SJSA1 (cell line): ENCODE data around the gene TEX54. TPM values are rescaled to one million over a fixed set of nuclear protein-coding genes. Genes with fewer than 3 reads are reported as not detected.
A peak's percentile ranks its signal among the peaks of the same experiment; 100 is the strongest.

Experiments used
- DNase-seq, 2 experiments: peaks; one replicate each; pipeline ENCODE4 v3.0.0-alpha.2; 2015 to 2020; ENCODE audit warnings: low spot score in 2 of 2, low read depth in 1 of 2
- H3K27ac ChIP-seq: fragments of 250-450 bp; sonication (Bioruptor Pico); 2 replicates; pipeline ENCODE4 v1.5.1; 2020; ENCODE audit warnings: mild to moderate bottlenecking, moderate library complexity
- H3K27me3 ChIP-seq: fragments of 250-450 bp; sonication (Bioruptor Pico); replicated peaks from 2 replicates; pipeline ENCODE4 v1.5.1; 2020; ENCODE audit warnings: mild to moderate bottlenecking, moderate library complexity
- H3K36me3 ChIP-seq: fragments of 250-450 bp; sonication (Bioruptor Pico); 2 replicates; pipeline ENCODE4 v1.5.1; 2020; ENCODE audit warnings: mild to moderate bottlenecking
- H3K4me1 ChIP-seq: fragments of 250-450 bp; sonication (Bioruptor Pico); replicated peaks from 2 replicates; pipeline ENCODE4 v1.6.1; 2021; ENCODE audit warnings: mild to moderate bottlenecking
- H3K4me3 ChIP-seq: fragments of 250-450 bp; sonication (Bioruptor Pico); 2 replicates; pipeline ENCODE4 v1.5.1; 2020; ENCODE audit warnings: mild to moderate bottlenecking
- H3K9me3 ChIP-seq: fragments of 250-450 bp; sonication (Bioruptor Pico); replicated peaks from 2 replicates; pipeline ENCODE4 v1.5.1; 2020; ENCODE audit warnings: mild to moderate bottlenecking
- total RNA-seq: library from RNA; depleted of rRNA; stranded (reverse); fragments of >200 nt; shearing (Covaris generic); gene quantifications from 2 replicates; pipeline ENCODE4 v1.2.3, GENCODE V29; 2014

The TEX54 gene
- total RNA-seq, 1 experiment from 2014 or later = not detected

DNA sequence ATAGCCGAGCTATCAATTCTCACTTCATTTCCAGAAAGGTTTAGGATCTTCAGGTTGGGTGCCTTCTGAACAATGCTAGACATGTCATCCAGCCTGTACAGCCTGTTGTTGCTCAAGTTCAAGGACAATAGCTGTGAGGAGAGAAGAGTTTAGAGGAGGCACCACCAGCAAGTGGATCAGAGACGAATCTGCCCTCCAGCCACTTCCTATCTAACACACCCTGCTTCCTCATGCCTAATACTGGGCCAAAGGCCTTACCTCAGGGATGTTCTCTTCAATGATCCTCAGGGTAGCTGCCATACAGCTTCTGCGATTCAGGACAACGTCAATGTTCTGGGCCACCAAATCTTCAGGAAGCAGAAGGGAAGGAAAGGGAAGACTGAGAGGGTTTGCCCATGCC lies 31.6 kb downstream of the TEX54 start:
- H3K4me3 ChIP-seq = no peak overlapping the region
- peaks cover 12% of the 10 kb centered on the region for H3K4me1 ChIP-seq
- no peaks in the 10 kb centered on the region for H3K27me3 ChIP-seq
- H3K36me3 ChIP-seq = peaks cover 86% of the 10 kb centered on the region
- no peaks in the 10 kb centered on the region for H3K9me3 ChIP-seq
- no peak overlapping the region for H3K27ac ChIP-seq
- DNase-seq = no peak

GRCh38 chr11:62799486-62799885 lies 33.2 kb downstream of the TEX54 start:
- no peak for DNase-seq
- H3K27me3 ChIP-seq = no peaks in the 10 kb centered on the region
- H3K36me3 ChIP-seq = peaks cover 98% of the 10 kb centered on the region
- H3K4me3 ChIP-seq = no peak overlapping the region
- no peak overlapping the region for H3K27ac ChIP-seq
- peaks cover 9% of the 10 kb centered on the region for H3K4me1 ChIP-seq
- H3K9me3 ChIP-seq = no peaks in the 10 kb centered on the region

DNA sequence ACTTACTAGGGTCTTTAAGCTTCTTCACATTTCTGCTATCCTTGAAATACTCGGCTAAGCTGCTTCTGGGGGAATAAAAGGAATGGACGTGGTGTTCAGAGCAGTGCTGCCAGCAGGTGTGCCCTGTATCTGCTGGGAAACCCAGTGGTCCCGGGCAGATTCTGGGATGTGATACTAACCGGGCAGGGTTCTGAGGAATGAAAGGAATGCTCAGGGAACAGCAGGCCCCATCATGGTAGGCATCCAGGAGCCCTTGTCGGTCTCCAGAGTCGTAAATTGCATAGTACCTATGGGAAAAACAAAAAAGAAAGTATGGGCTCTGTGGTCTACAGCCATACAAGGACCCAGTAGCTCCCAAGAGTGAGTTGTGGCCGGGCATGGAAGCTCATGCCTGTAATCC lies 36.4 kb downstream of the TEX54 start:
- Histone ChIP-seq H3K9me3 (no peaks in the 10 kb centered on the region), H3K36me3 (peaks cover 98% of the 10 kb centered on the region)
- no peak for DNase-seq

DNA sequence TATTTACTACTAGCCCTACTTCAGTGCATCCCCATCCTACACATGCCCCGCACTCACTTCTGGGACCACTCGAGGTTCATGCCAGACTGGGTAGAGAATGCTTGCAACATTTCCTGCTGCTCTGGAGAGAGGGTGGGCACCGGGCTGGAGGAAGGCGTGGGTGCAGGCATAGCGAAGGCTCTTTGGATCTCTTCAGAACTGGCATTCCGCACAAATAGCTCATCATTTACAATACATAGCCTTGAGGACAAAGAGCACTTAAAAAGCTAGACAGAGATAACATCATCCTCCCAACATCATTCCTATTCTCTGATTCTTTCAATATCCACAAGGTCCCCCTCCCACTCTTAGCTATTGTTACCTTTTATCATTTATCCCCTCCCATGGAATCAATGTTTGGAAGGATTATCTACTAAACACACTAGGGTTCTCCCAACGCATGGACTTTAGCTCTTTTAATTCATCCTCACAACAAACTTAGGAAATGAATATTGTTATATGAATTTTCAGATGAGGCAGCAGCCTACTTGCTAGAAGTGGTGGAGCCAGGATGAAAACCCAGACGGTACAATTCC lies 38.4 kb downstream of the TEX54 start:
- no peak for DNase-seq
- H3K4me1 ChIP-seq = peaks cover 10% of the 10 kb centered on the region
- H3K4me3 ChIP-seq = no peak overlapping the region
- peaks cover 95% of the 10 kb centered on the region for H3K36me3 ChIP-seq
- H3K27me3 ChIP-seq = no peaks in the 10 kb centered on the region
- no peak overlapping the region for H3K27ac ChIP-seq
- no peaks in the 10 kb centered on the region for H3K9me3 ChIP-seq

More for the DNA sequence above, 36.4 kb downstream of the TEX54 start:
- H3K27me3 ChIP-seq = no peaks in the 10 kb centered on the region
- peaks cover 6% of the 10 kb centered on the region for H3K4me1 ChIP-seq
- H3K4me3 ChIP-seq = no peak overlapping the region
- no peak overlapping the region for H3K27ac ChIP-seq

GRCh38 chr11:62792202-62792575 lies 40.5 kb downstream of the TEX54 start:
- peaks cover 95% of the 10 kb centered on the region for H3K36me3 ChIP-seq

DNA sequence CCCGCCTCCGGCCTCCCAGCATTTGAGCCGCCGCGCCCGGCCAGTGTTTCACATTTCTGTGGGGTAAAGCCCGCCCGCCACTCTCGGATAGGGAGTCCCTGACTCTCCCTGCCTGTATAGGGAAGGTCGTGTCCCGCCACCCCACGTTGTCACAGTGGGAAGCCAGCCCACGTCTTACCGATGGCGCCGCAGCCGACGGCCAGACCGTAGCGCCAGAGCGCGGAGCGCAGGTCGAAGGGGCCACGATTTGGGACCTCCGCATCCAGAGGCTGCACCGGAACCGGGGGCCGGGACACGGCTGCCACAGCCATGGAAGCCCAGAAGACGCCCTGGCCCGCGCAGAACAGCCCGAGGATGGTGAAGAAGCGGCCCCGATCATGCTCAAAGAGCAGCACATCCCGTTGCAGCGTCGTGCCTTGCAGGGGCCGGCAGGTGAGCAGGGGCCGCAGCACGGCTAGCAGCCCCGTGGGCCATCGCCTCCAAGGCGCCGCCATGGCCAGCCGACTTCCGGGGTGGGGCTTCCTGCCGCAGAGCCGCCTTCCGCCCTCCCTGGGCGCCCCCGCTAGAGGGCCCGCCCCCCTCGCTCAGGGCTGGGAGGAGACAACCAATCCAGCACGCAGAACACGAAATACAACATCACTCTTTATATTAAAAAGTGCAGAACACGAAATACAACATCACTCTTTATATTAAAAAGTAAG lies 41.0 kb downstream of the TEX54 start, which contains the start of gene TMEM223:
Gene TMEM223, minus strand, starts transcription at position 506 of the 701 bp plus-strand sequence. Its CDS starts 12 bp downstream, at position 494.
- Histone ChIP-seq H3K27me3 (no peaks in the 10 kb centered on the region), H3K9me3 (0 out of 2 replicates have a peak, but pooled peaks cover 1% of the 10 kb centered on the region), H3K4me3 (peak within 1 kb of the TSS; percentile 84), H3K27ac (peak within 1 kb of the TSS; percentile 56), H3K4me1 (peaks cover 21% of the 10 kb centered on the region), H3K36me3 (peaks cover 95% of the 10 kb centered on the region)
- peak; percentile 90 to 93 for DNase-seq

More at GRCh38 chr11:62792202-62792575, 40.5 kb downstream of the TEX54 start:
- DNase-seq = no peak
- Histone ChIP-seq H3K27me3 (no peaks in the 10 kb centered on the region), H3K9me3 (no peaks in the 10 kb centered on the region), H3K27ac (no peak overlapping the region), H3K4me1 (peaks cover 18% of the 10 kb centered on the region), H3K4me3 (peak overlapping the region; percentile 84)

- no peak for DNase-seq
- H3K4me1 ChIP-seq = peaks cover 31% of the 10 kb centered on the region
- peaks cover 89% of the 10 kb centered on the region for H3K36me3 ChIP-seq
- no peak overlapping the region for H3K4me3 ChIP-seq
- H3K9me3 ChIP-seq = 0 out of 2 replicates have a peak, but pooled peaks cover 2% of the 10 kb centered on the region
- H3K27me3 ChIP-seq = no peaks in the 10 kb centered on the region
- no peak overlapping the region for H3K27ac ChIP-seq
These were observed 43.1 kb downstream of the TEX54 start for GRCh38 chr11:62789576-62789975.

DNA sequence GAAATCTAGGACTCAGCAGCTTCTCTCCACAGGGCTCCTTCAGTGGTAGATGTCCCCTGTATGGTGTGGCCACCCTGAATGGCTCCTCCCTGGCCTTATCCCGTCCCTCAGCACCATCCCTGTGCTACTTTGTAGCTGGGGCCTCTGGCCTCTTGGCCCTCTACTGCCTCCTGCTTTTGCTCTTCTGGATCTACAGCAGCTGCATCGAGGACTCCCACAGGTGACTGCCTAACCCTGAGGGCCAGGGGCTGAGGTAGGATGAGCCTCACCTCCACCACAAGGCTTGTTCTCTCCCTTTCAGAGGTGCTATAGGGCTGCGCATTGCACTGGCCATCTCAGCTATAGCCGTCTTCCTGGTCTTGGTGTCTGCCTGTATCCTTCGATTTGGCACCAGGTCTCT lies 43.6 kb downstream of the TEX54 start:
- H3K4me1 ChIP-seq = peaks cover 31% of the 10 kb centered on the region
- peaks cover 87% of the 10 kb centered on the region for H3K36me3 ChIP-seq
- DNase-seq = no peak
- H3K27ac ChIP-seq = no peak overlapping the region
- H3K4me3 ChIP-seq = no peak overlapping the region
- no peaks in the 10 kb centered on the region for H3K27me3 ChIP-seq
- H3K9me3 ChIP-seq = 0 out of 2 replicates have a peak, but pooled peaks cover 2% of the 10 kb centered on the region

GRCh38 chr11:62787005-62787759 lies 45.5 kb downstream of the TEX54 start, which contains the start of gene TMEM179B:
TMEM179B (plus strand) TSS chr11:62787402; CDS start chr11:62787432, 30 bp downstream.
- Histone ChIP-seq H3K4me1 (peaks cover 28% of the 10 kb centered on the region), H3K4me3 (peak within 1 kb of the TSS; percentile 79), H3K27ac (peak within 1 kb of the TSS; percentile 44), H3K9me3 (0 out of 2 replicates have a peak, but pooled peaks cover 2% of the 10 kb centered on the region), H3K27me3 (no peaks in the 10 kb centered on the region), H3K36me3 (peaks cover 81% of the 10 kb centered on the region)
- DNase-seq = peak; percentile 98 to 100

DNA sequence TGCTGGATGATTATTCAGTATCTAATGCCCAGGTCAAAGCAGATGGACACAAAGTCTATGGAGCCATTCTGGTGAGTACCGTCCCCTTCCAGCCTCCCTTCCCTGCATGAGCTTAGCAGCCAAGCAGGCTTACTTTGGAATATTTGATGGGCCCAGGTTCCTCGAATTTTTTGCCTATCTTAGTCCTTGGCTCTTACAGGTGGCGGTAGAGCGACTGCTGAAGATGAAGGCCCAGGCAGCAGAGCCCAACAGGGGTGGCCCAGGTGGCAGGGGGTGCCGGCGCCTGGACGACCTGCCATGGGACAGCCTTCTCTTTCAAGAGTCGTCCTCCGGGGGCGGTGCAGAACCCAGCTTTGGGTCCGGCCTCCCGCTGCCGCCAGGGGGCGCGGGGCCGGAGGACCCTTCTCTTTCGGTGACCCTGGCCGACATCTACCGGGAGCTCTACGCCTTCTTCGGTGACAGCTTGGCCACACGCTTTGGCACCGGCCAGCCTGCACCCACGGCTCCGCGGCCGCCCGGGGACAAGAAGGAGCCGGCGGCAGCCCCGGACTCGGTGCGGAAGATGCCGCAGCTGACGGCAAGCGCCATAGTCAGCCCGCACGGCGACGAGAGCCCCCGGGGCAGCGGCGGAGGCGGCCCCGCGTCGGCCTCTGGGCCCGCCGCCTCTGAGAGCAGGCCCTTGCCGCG lies 46.2 kb downstream of the TEX54 start:
- Histone ChIP-seq H3K9me3 (0 out of 2 replicates have a peak, but pooled peaks cover 2% of the 10 kb centered on the region), H3K27ac (peak overlapping the region; percentile 44), H3K4me3 (peak overlapping the region; percentile 79), H3K4me1 (peaks cover 25% of the 10 kb centered on the region), H3K36me3 (peaks cover 81% of the 10 kb centered on the region), H3K27me3 (no peaks in the 10 kb centered on the region)
- DNase-seq = peak; percentile 93 to 97

DNA sequence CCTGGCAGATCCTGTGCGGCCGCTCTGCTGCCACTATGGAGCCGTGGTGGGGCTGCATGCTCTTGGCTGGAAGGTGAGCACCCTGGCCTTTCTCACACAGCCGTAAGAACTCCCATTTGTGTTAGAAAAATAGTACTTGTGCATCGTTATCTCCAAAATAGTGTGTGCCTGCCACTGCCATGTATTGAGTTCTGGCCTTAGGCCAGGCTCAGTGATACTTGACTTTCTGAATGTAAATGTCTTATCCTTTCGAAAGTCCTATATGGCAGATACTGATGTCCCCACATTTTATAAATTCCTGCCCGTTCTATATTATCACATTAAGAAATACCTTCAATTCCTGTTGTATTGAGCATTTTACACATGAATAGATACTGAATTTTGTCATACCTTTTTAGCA lies 49.9 kb downstream of the TEX54 start:
- 0 out of 2 replicates have a peak, but pooled peaks cover 2% of the 10 kb centered on the region for H3K9me3 ChIP-seq
- H3K27me3 ChIP-seq = no peaks in the 10 kb centered on the region
- peaks cover 72% of the 10 kb centered on the region for H3K36me3 ChIP-seq
- H3K4me1 ChIP-seq = peaks cover 14% of the 10 kb centered on the region
- no peak overlapping the region for H3K4me3 ChIP-seq
- no peak for DNase-seq
- H3K27ac ChIP-seq = no peak overlapping the region
